Measurements from ENCODE around the gene RHOF. TPM values are rescaled to one million over a fixed set of nuclear protein-coding genes. Genes with fewer than 3 reads are reported as not detected.
A peak's percentile ranks its signal among the peaks of the same experiment; 100 is the strongest.

RHOF gene
- total and polyA plus RNA-seq, 8 donors, result 3.2 to 105 (median 23.3) TPM

GRCh38 chr12:121808623-121809022 is 15.1 kb upstream of the RHOF start:
- Histone ChIP-seq H3K4me3 (no peak overlapping the region), H3K9me3 (no peaks in the 10 kb centered on the region), H3K4me1 (peaks cover 55 to 80% (median 72%) of the 10 kb centered on the region in 4 donors), H3K27ac (peak overlapping the region in 1 of 5 donors; percentile 2), H3K27me3 (no peaks in the 10 kb centered on the region), H3K36me3 (peaks cover 32 to 46% (median 38%) of the 10 kb centered on the region in 4 donors)
- intact Hi-C loops (cut with DNase I; ENCODE audit: low total_unique reads), result no loop called here
- WGBS, 5 donors, result 84 to 91% (median 89%) methylated on average over 8 of the region's 8 CpGs
- TF ChIP-seq CTCF (IDR thresholded peaks at IDR 0.05) (no peak), EP300 (IDR thresholded peaks at IDR 0.05) (no peak), POLR2A (IDR thresholded peaks at IDR 0.05) (no peak), POLR2AphosphoS5 (IDR thresholded peaks at IDR 0.05) (no peak)
- DNase-seq, result no peak

- Histone ChIP-seq H3K9me3 (no peaks in the 10 kb centered on the region), H3K27me3 (no peaks in the 10 kb centered on the region), H3K27ac (peak overlapping the region in 1 of 5 donors; percentile 2), H3K4me3 (no peak overlapping the region), H3K4me1 (peaks cover 47 to 71% (median 67%) of the 10 kb centered on the region in 4 donors), H3K36me3 (peaks cover 32 to 42% (median 36%) of the 10 kb centered on the region in 4 donors)
- intact Hi-C loops (cut with DNase I; ENCODE audit: low total_unique reads), result no loop called here
- TF ChIP-seq CTCF (IDR thresholded peaks at IDR 0.05), result no peak
- no peak for DNase-seq
- WGBS, 5 donors, result 76 to 79% (median 76%) methylated on average over 14 of the region's 14 CpGs
Measured at GRCh38 chr12:121807642-121808347, 14.3 kb upstream of the RHOF start.

GRCh38 chr12:121806546-121807423 is 13.3 kb upstream of the RHOF start:
- TF ChIP-seq POLR2AphosphoS5 (IDR thresholded peaks at IDR 0.05) (no peak), EP300 (IDR thresholded peaks at IDR 0.05) (no peak), POLR2A (IDR thresholded peaks at IDR 0.05) (no peak), CTCF (IDR thresholded peaks at IDR 0.05) (no peak)
- Histone ChIP-seq H3K27me3 (no peaks in the 10 kb centered on the region), H3K4me3 (peak overlapping the region; percentile 72 to 87 (median 80)), H3K4me1 (peaks cover 40 to 71% (median 56%) of the 10 kb centered on the region in 4 donors), H3K9me3 (no peaks in the 10 kb centered on the region), H3K27ac (peak overlapping the region; percentile 5 to 100 (median 100)), H3K36me3 (peaks cover 32 to 42% (median 36%) of the 10 kb centered on the region in 4 donors)
- 33 to 40% (median 34%) methylated on average over 18 to 21 of the region's 21 CpGs for WGBS, 5 donors
- intact Hi-C loops (cut with DNase I; ENCODE audit: low total_unique reads), result no loop called here
- DNase-seq, result peak in 1 of 2 donors; percentile 44

GRCh38 chr12:121806009-121806545 is 12.6 kb upstream of the RHOF start:
- Histone ChIP-seq H3K4me1 (peaks cover 33 to 71% (median 49%) of the 10 kb centered on the region in 4 donors), H3K36me3 (peaks cover 32 to 37% (median 36%) of the 10 kb centered on the region in 4 donors), H3K9me3 (no peaks in the 10 kb centered on the region), H3K4me3 (peak overlapping the region; percentile 72 to 87 (median 80)), H3K27me3 (no peaks in the 10 kb centered on the region), H3K27ac (peak overlapping the region; percentile 5 to 100 (median 100))
- WGBS, 5 donors, result 1 to 5% (median 2%) methylated on average over 11 to 16 of the region's 16 CpGs
- intact Hi-C loops (cut with DNase I; ENCODE audit: low total_unique reads), result no loop called here
- no peak for TF ChIP-seq CTCF (IDR thresholded peaks at IDR 0.05)
- TF ChIP-seq POLR2AphosphoS5 (IDR thresholded peaks at IDR 0.05), result no peak
- no peak for TF ChIP-seq POLR2A (IDR thresholded peaks at IDR 0.05)
- no peak for TF ChIP-seq EP300 (IDR thresholded peaks at IDR 0.05)
- DNase-seq, result peak in 1 of 2 donors; percentile 49

All from stomach (tissue), 9 donors.